ENCODE results near the gene HHAT.

DNA sequence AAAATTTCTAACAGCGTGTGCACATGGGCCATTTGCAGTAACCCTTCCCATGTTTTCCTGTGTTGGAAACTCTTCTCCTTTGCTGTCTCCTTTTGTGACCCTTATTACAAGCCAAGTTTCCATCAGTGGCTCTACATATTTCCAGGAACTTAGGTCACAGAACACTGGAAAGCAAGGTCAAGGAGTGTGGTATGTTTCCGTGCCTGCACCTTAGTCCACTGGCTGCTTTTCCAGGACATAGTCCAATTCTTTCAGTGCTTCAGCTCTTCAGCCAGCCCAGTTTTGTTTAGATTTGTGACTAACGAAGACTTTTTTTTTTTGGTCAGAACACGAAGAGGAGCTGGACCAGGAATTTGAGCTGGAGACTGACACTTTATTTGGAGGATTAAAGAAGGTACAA, 33.8 kb downstream of the HHAT start:
- TF ChIP-seq CTCF (IDR thresholded peaks at IDR 0.05; ENCODE audit: extremely low read depth in 1 of 2, insufficient read depth in 1 of 2, low read depth in 1 of 2, low read length in 2 of 2) (no peak), POLR2A (IDR thresholded peaks at IDR 0.05; ENCODE audit: low read depth, low read length) (no peak), JUN (IDR thresholded peaks at IDR 0.05; ENCODE audit: borderline replicate concordance, insufficient read depth, insufficient read length, low read depth) (no peak), POLR2AphosphoS5 (IDR thresholded peaks at IDR 0.05; ENCODE audit: insufficient read depth, low read depth, low read length) (no peak)
